Naive thymus-derived CD4-positive, alpha-beta T cell (primary cell): ENCODE results near the gene NINJ2. TPM values are rescaled to one million over a fixed set of nuclear protein-coding genes. Genes with fewer than 3 reads are reported as not detected.

Experiments used
- ATAC-seq: fragments of 150-1000 bp; cut with Tn5 transposase; 2 replicates; pipeline ENCODE4 v1.10.0; 2021; ENCODE audit warnings: mild to moderate bottlenecking, moderate library complexity
- CTCF ChIA-PET: fragments of 350-600 bp; sonication (Branson Sonifier 250); formaldehyde crosslinking; loops from one replicate; lab custom pipeline; 2021; ENCODE audit warnings: antibody characterized with exemption; lab: Charles Lee
- POLR2A ChIA-PET: fragments of 350-600 bp; sonication (Branson Sonifier 250); formaldehyde crosslinking; loops from one replicate; lab custom pipeline; 2021; ENCODE audit warnings: antibody characterized with exemption, inconsistent platforms; lab: Charles Lee
- DNase-seq, 9 donors: peaks; one replicate each; pipeline versions ENCODE4 v3.0.0 to v3.0.0-alpha.2; 2020 to 2022; ENCODE audit warnings: mixed read lengths in 1 of 9
- H3K27ac ChIP-seq: one replicate; pipeline ENCODE4 v1.7.0; 2013; ENCODE audit warnings: mild to moderate bottlenecking, low read depth, low read length, moderate library complexity
- H3K27me3 ChIP-seq, 2 donors: one replicate each; pipeline ENCODE4 v1.7.0; 2013; ENCODE audit warnings: low read length in 2 of 2, mild to moderate bottlenecking in 2 of 2, moderate library complexity in 2 of 2; ENCODE audit not compliant: control insufficient read depth in 2 of 2, insufficient read depth in 2 of 2
- H3K36me3 ChIP-seq, 3 experiments: 1 replicate in 2 of 3; 2 replicates in 1 of 3; pipeline ENCODE4 v1.7.0; 2013; ENCODE audit warnings: low read length in 3 of 3, mild to moderate bottlenecking in 3 of 3, moderate library complexity in 1 of 3; ENCODE audit not compliant: insufficient read depth in 3 of 3, control insufficient read depth in 2 of 3
- H3K4me1 ChIP-seq, 2 donors: one replicate each; pipeline ENCODE4 v1.7.0; 2013; ENCODE audit warnings: low read length in 2 of 2, mild to moderate bottlenecking in 2 of 2, moderate library complexity in 1 of 2; ENCODE audit not compliant: control insufficient read depth in 2 of 2, insufficient read depth in 2 of 2
- H3K4me3 ChIP-seq: 2 replicates; pipeline ENCODE4 v1.7.0; 2013; ENCODE audit warnings: mild to moderate bottlenecking, low read length
- H3K9me3 ChIP-seq, 3 experiments: 1 replicate in 2 of 3; 2 replicates in 1 of 3; pipeline ENCODE4 v1.7.0; 2013; ENCODE audit warnings: low read length in 3 of 3; ENCODE audit not compliant: control insufficient read depth in 2 of 3
- H3K27ac Mint-ChIP-seq, 9 donors: one replicate each; pipeline ENCODE4 v1.8.0; 2020 to 2022; ENCODE audit warnings: mixed read lengths in 9 of 9, mild to moderate bottlenecking in 8 of 9, moderate library complexity in 5 of 9, inconsistent platforms in 2 of 9
- H3K27me3 Mint-ChIP-seq, 5 donors: one replicate each; pipeline ENCODE4 v1.8.0; 2021 to 2022; ENCODE audit warnings: mixed read lengths in 5 of 5, mild to moderate bottlenecking in 1 of 5
- H3K36me3 Mint-ChIP-seq, 5 donors: one replicate each; pipeline ENCODE4 v1.8.0; 2020 to 2022; ENCODE audit warnings: mixed read lengths in 5 of 5, mild to moderate bottlenecking in 3 of 5, inconsistent platforms in 1 of 5
- H3K4me1 Mint-ChIP-seq, 7 donors: one replicate each; pipeline ENCODE4 v1.8.0; 2020 to 2022; ENCODE audit warnings: mixed read lengths in 7 of 7, mild to moderate bottlenecking in 3 of 7, inconsistent platforms in 1 of 7
- H3K4me3 Mint-ChIP-seq, 10 donors: one replicate each; pipeline ENCODE4 v1.8.0; 2020 to 2022; ENCODE audit warnings: mild to moderate bottlenecking in 10 of 10, mixed read lengths in 10 of 10, moderate library complexity in 6 of 10, inconsistent platforms in 2 of 10
- H3K9me3 Mint-ChIP-seq, 11 donors: one replicate each; pipeline ENCODE4 v1.8.0; 2020 to 2022; ENCODE audit warnings: mixed read lengths in 11 of 11, mild to moderate bottlenecking in 4 of 11, inconsistent platforms in 1 of 11, moderate library complexity in 1 of 11
- intact Hi-C, 2 donors: fragments of 100-400 bp; cut with micrococcal nuclease; formaldehyde crosslinking; loops; one replicate each; pipeline ENCODE4 v1.15.1; 2023
- polyA plus RNA-seq, 2 donors: library from polyadenylated mRNA; unstranded; fragments of 300-500 nt; fragmentation: Illumina TruSeq; gene quantifications; one replicate each; pipeline ENCODE4 v1.2.3, GENCODE V29; 2021
- total RNA-seq, 6 experiments: library from RNA in 5 of 6; stranded (reverse) in 5 of 6; gene quantifications; 1 replicate in 5 of 6; 2 replicates in 1 of 6; pipeline ENCODE4 v1.2.3 and lab custom pipeline; 2021 to 2026

The NINJ2 gene
- total and polyA plus RNA-seq, 7 experiments from 2014 or later: 0.84 to 11.2 (median 5.1) TPM

DNA sequence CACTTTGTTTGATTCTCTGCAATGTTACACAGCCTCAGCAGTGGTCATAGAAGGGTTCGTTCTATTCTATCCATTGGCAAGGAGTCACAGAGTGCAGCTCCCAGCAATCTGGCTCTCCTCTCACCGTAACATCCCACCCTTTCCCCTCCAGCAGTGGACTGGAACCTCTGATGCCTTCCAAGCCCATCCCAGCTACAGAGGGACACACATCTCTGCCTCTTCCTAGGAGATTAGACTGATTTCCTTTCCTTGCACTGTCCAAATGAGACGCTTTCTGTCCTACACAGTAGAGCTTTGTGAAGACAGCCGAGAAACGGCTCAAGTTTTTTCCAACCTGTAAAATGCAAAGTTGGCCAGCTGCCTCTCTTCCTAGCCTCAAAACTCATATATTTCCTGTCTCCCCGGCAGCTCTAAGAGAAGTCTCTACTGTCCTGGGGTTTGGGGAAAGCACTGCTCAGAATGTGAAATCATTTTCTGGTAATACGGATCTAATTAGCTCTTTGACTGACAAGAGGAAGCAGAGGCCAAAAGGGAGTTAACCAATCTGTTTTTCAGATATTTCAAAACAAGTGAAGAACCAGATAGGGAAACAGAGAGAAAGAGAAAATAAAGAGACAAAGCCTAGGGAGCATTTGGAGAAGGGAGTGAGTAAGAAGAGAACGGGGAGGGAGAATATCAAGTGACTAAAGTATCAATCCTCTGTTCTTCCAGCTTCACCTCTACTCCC is 516 bp downstream of the NINJ2 start:
- Histone ChIP-seq H3K27me3 (no peaks in the 10 kb centered on the region), H3K4me3 (peak overlapping the region; percentile 35), H3K27ac (peak overlapping the region; percentile 49), H3K4me1 (peaks cover 15 to 26% of the 10 kb centered on the region in 2 donors), H3K9me3 (no peaks in the 10 kb centered on the region), H3K36me3 (no peaks in the 10 kb centered on the region)
- ChIA-PET CTCF (interaction anchor here (0.6 to 2.2 kb wide), 4 partner anchors 26 to 96 kb away, joined by 3 to 9 read pairs (median 4); no protein-coding TSS in a partner anchor), POLR2A (interaction anchor here (0.5 to 1.8 kb wide), 4 partner anchors 11 to 90 kb away, joined by 3 to 7 read pairs (median 5); partner anchors contain the start of gene WNK1)
- no peaks in the 10 kb centered on the region for H3K36me3 Mint-ChIP-seq
- H3K4me3 Mint-ChIP-seq: peak overlapping the region; percentile 54 to 93 (median 82)
- intact Hi-C loops: loop anchor here (1.0 to 2.0 kb wide), 2 partner anchors 10 to 20 kb away; no protein-coding TSS in a partner anchor
- H3K27me3 Mint-ChIP-seq: peaks cover 0 to 2% (median 0%) of the 10 kb centered on the region in 5 donors
- peak overlapping the region in 8 of 9 donors; percentile 16 to 85 (median 74) for H3K27ac Mint-ChIP-seq
- peaks cover 35 to 58% (median 54%) of the 10 kb centered on the region in 7 donors for H3K4me1 Mint-ChIP-seq
- no peaks in the 10 kb centered on the region for H3K9me3 Mint-ChIP-seq
- DNase-seq (no peak), ATAC-seq (peak; percentile 47)

DNA sequence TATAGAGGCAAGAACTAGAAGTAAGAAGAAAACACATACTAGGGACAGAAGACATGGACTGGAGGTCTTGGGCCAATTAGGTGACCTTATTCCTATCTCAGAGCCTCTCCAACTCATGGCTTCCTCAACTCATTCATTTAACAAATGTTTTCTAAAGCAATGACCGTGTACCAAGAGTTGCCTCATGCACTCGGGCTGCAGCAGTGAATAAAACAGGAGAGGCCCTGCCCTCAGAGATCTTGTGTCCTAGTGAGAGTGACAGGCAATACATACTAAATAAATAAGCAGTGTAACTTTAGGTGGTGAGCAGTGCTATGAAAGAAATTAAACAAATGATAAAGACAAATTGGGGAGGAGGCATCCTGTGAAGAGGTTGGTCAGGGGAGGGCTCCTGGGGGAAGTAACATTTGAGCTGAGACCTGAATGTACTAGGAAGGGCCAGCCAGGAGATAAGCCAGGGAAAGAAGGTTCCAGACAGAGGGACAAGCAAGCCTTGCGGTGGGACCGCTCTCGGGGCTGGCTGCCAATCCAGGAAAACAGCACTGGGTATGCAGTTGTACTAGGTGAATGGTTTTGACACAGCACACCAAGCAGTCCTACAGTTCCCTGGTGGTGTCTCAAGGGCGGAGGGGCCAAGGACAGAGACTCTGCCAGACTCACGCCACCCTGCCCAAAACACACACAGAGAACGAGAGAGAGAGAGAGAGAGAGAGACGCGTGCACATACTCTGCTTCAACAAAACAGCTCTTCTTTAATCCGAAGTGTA is 1.3 kb downstream of the NINJ2 start:
- POLR2A ChIA-PET: no interaction called here

DNA sequence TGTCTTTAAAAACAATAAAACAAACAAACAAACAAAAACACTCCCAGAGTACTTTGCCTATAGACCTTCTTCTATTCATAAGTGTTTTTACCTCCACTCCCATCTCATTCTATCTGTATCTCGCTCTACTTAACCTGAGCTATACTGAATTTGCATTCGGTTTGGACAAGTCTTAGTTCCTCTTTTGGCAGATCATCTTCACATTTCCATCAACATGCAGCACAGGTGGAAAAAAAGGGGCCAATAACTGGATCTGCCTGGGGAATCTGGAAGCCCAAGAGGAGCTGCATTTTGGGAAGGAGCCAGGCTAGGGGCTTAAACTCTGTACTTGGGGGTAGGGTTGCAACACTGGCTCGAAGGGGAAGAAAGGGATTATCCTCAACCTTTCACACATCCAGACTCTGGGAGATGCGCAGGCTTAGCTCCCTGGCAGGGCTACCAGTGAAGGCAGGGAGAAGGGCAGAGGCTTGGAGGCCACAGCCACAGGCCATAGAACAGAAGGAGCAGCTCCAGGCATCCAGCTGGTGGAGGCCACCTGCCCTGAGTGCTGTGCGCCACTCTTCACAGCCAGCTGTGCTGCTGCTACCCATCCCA is 4.1 kb downstream of the NINJ2 start:
- peaks cover 17 to 32% (median 30%) of the 10 kb centered on the region in 7 donors for H3K4me1 Mint-ChIP-seq
- POLR2A ChIA-PET: no interaction called here
- H3K27ac Mint-ChIP-seq: peak overlapping the region in 1 of 9 donors; percentile 22

More for the DNA sequence above, 1.3 kb downstream of the NINJ2 start:
- no peaks in the 10 kb centered on the region for H3K9me3 Mint-ChIP-seq
- H3K36me3 Mint-ChIP-seq: no peaks in the 10 kb centered on the region
- H3K27me3 Mint-ChIP-seq: peaks cover 0 to 2% (median 0%) of the 10 kb centered on the region in 5 donors
- H3K4me1 ChIP-seq: peaks cover 7 to 19% of the 10 kb centered on the region in 2 donors
- H3K4me3 ChIP-seq: peak overlapping the region; percentile 35
- H3K27me3 ChIP-seq: no peaks in the 10 kb centered on the region
- no peaks in the 10 kb centered on the region for H3K9me3 ChIP-seq
- peak overlapping the region in 7 of 9 donors; percentile 8 to 72 (median 48) for H3K27ac Mint-ChIP-seq
- no peak for ATAC-seq
- peak overlapping the region; percentile 6 to 93 (median 48) for H3K4me3 Mint-ChIP-seq
- DNase-seq: no peak
- no peaks in the 10 kb centered on the region for H3K36me3 ChIP-seq
- no peak overlapping the region for H3K27ac ChIP-seq
- CTCF ChIA-PET: interaction anchor here (0.6 to 2.2 kb wide), 3 partner anchors 27 to 90 kb away, joined by 3 to 9 read pairs (median 4); no protein-coding TSS in a partner anchor
- peaks cover 28 to 50% (median 46%) of the 10 kb centered on the region in 7 donors for H3K4me1 Mint-ChIP-seq
- intact Hi-C loops: loop anchor here in 1 of 2 donors (2.0 kb wide), 2 partner anchors 13 to 19 kb away; no protein-coding TSS in a partner anchor

GRCh38 chr12:650983-651382 is 12.3 kb downstream of the NINJ2 start:
- POLR2A ChIA-PET: interaction anchor here (0.8 to 2.6 kb wide), 3 partner anchors 15 to 101 kb away, joined by 3 to 10 read pairs (median 7); partner anchors contain the start of gene WNK1

More for the DNA sequence above, 4.1 kb downstream of the NINJ2 start:
- no peaks in the 10 kb centered on the region for H3K36me3 Mint-ChIP-seq
- no peak overlapping the region for H3K27ac ChIP-seq
- H3K4me3 ChIP-seq: no peak overlapping the region
- no peaks in the 10 kb centered on the region for H3K9me3 Mint-ChIP-seq
- no peak for DNase-seq
- H3K4me3 Mint-ChIP-seq: peak overlapping the region in 1 of 10 donors; percentile 21
- CTCF ChIA-PET: no interaction called here
- no peaks in the 10 kb centered on the region for H3K9me3 ChIP-seq
- no peaks in the 10 kb centered on the region for H3K27me3 Mint-ChIP-seq
- no peaks in the 10 kb centered on the region for H3K36me3 ChIP-seq
- H3K27me3 ChIP-seq: no peaks in the 10 kb centered on the region
- peaks cover 0 to 19% of the 10 kb centered on the region in 2 donors for H3K4me1 ChIP-seq
- intact Hi-C loops: no loop called here
- ATAC-seq: no peak

DNA sequence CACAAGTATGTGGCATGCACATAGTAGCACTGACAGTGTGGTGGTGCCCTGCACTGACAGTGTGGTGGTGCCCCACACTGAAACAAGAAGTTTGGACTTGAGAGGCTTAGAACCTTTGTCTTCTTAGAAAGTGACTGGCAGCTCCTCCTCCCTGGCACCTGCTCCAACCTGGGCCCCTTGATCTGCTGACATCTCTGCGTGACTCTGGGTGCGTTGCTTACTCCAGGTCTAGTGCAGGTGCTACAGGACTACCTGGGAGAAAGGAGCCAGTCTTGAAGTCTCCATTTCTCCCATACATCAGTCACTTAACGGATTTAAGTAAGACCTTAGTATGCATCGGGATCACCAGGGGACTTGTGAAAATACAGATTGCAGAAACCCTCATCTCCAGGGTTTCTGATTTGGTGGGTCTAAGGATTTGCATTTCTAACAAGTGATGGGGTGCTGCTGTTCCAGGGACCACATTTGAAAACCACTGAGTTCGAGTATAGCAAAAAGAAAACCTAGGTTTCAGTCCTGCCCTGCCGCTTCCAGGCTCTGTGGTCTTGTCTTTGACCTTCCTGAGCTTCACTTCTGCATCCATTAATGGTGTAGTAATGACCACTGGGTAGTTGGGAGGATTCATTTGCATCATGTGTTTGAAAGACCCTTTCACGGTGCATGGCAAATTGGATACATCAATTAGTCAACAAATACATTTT is 15.7 kb downstream of the NINJ2 start:
- Mint-ChIP-seq H3K36me3 (peaks cover 0 to 15% (median 0%) of the 10 kb centered on the region in 5 donors), H3K27ac (peak overlapping the region in 5 of 9 donors; percentile 27 to 79 (median 51)), H3K4me1 (peaks cover 8 to 45% (median 30%) of the 10 kb centered on the region in 7 donors), H3K27me3 (no peaks in the 10 kb centered on the region), H3K9me3 (no peaks in the 10 kb centered on the region), H3K4me3 (no peak overlapping the region)
- POLR2A ChIA-PET: interaction anchor here (1.1 kb wide), 1 partner anchor 104 kb away, joined by 3 read pairs; no protein-coding TSS in a partner anchor
- Histone ChIP-seq H3K27ac (no peak overlapping the region), H3K9me3 (no peaks in the 10 kb centered on the region), H3K36me3 (no peaks in the 10 kb centered on the region), H3K4me3 (no peak overlapping the region), H3K4me1 (peaks cover 9 to 11% of the 10 kb centered on the region in 2 donors), H3K27me3 (no peaks in the 10 kb centered on the region)
- DNase-seq: no peak
- intact Hi-C loops: loop anchor here in 1 of 2 donors (2.0 kb wide), 1 partner anchor 21 kb away; no protein-coding TSS in a partner anchor
- no peak for ATAC-seq
- CTCF ChIA-PET: no interaction called here

More at GRCh38 chr12:650983-651382, 12.3 kb downstream of the NINJ2 start:
- Mint-ChIP-seq H3K27me3 (no peaks in the 10 kb centered on the region), H3K36me3 (peaks cover 0 to 8% (median 0%) of the 10 kb centered on the region in 5 donors), H3K4me3 (no peak overlapping the region), H3K9me3 (no peaks in the 10 kb centered on the region), H3K27ac (peak overlapping the region in 1 of 9 donors; percentile 13), H3K4me1 (peaks cover 2 to 21% (median 10%) of the 10 kb centered on the region in 7 donors)
- CTCF ChIA-PET: interaction anchor here (1.0 to 3.9 kb wide), 2 partner anchors 100 to 165 kb away, joined by 3 to 19 read pairs; partner anchors contain the start of gene WNK1
- ATAC-seq: no peak
- Histone ChIP-seq H3K27ac (no peak overlapping the region), H3K9me3 (no peaks in the 10 kb centered on the region), H3K27me3 (no peaks in the 10 kb centered on the region), H3K4me3 (no peak overlapping the region), H3K36me3 (no peaks in the 10 kb centered on the region), H3K4me1 (no peaks in the 10 kb centered on the region)
- intact Hi-C loops: loop anchor here in 1 of 2 donors (1.0 kb wide), 1 partner anchor 163 kb away; no protein-coding TSS in a partner anchor
- DNase-seq: peak in 2 of 9 donors; percentile 37 to 41
